HG02938 (cell line): ENCODE data around the gene LGALS1.
"Not testable (repeated sequence)": the region's sequence is repeated elsewhere in the genome, so short reads cannot be mapped to it uniquely, and the experiment has no call there.

Experiments used
- ATAC-seq: cut with Tn5 transposase; IDR thresholded peaks from one replicate; pipeline ENCODE4 v1.9.1; 2021; ENCODE audit warnings: mild to moderate bottlenecking, moderate library complexity; ENCODE audit not compliant: unreplicated experiment

Gene LGALS1

GRCh38 chr22:37639070-37639760, 36.2 kb upstream of the LGALS1 start, which contains the start of gene SH3BP1:
Gene SH3BP1, plus strand, starts transcription at chr22:37639669. Its CDS starts 119 bp downstream, at chr22:37639788.
- ATAC-seq = no peak

GRCh38 chr22:37639771-37640590, 35.5 kb upstream of the LGALS1 start:
- no peak for ATAC-seq

- ATAC-seq = no peak
Measured at GRCh38 chr22:37640591-37641560, 34.6 kb upstream of the LGALS1 start.

- ATAC-seq = no peak
Measured at GRCh38 chr22:37641561-37641949, 33.9 kb upstream of the LGALS1 start.

- ATAC-seq = no peak
Measured at GRCh38 chr22:37643225-37643847, 32.1 kb upstream of the LGALS1 start.

GRCh38 chr22:37647317-37647716, 28.1 kb upstream of the LGALS1 start:
- ATAC-seq = no peak

- no peak for ATAC-seq
Measured at GRCh38 chr22:37647928-37648327, 27.5 kb upstream of the LGALS1 start.

- ATAC-seq = no peak
Measured at GRCh38 chr22:37650463-37651136, 24.8 kb upstream of the LGALS1 start.

GRCh38 chr22:37654563-37655251, 20.7 kb upstream of the LGALS1 start:
- ATAC-seq = no peak

GRCh38 chr22:37655252-37655563, 20.2 kb upstream of the LGALS1 start:
- no peak for ATAC-seq

GRCh38 chr22:37656583-37656982, 18.9 kb upstream of the LGALS1 start:
- not testable (repeated sequence) for ATAC-seq

GRCh38 chr22:37657590-37658132, 17.8 kb upstream of the LGALS1 start:
- ATAC-seq = no peak

GRCh38 chr22:37658133-37659065, 17.0 kb upstream of the LGALS1 start, which contains the start of gene PDXP:
Gene PDXP, plus strand, starts transcription at chr22:37658723. Its CDS starts 60 bp downstream, at chr22:37658783.
- ATAC-seq = peak; percentile 85

- no peak for ATAC-seq
Measured at GRCh38 chr22:37659066-37659896, 16.2 kb upstream of the LGALS1 start.

- ATAC-seq = no peak
Measured at GRCh38 chr22:37659897-37660708, 15.3 kb upstream of the LGALS1 start.

GRCh38 chr22:37660709-37661045, 14.8 kb upstream of the LGALS1 start:
- ATAC-seq = no peak
